ENCODE measurements around the gene CNNM2.

GRCh38 chr10:102878629-102879028 is 39.5 kb upstream of the CNNM2 start:
- no peak for TF ChIP-seq EZH2 (IDR thresholded peaks at IDR 0.05; ENCODE audit: borderline replicate concordance, low read length)
- TF ChIP-seq, protein P1, sequence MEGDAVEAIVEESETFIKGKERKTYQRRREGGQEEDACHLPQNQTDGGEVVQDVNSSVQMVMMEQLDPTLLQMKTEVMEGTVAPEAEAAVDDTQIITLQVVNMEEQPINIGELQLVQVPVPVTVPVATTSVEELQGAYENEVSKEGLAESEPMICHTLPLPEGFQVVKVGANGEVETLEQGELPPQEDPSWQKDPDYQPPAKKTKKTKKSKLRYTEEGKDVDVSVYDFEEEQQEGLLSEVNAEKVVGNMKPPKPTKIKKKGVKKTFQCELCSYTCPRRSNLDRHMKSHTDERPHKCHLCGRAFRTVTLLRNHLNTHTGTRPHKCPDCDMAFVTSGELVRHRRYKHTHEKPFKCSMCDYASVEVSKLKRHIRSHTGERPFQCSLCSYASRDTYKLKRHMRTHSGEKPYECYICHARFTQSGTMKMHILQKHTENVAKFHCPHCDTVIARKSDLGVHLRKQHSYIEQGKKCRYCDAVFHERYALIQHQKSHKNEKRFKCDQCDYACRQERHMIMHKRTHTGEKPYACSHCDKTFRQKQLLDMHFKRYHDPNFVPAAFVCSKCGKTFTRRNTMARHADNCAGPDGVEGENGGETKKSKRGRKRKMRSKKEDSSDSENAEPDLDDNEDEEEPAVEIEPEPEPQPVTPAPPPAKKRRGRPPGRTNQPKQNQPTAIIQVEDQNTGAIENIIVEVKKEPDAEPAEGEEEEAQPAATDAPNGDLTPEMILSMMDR (conservative IDR thresholded peaks at IDR 0.05 in 1 of 2, IDR thresholded peaks at IDR 0.05 in 1 of 2; ENCODE audit: extremely low read depth in 1 of 2, insufficient read depth in 1 of 2, low read depth in 1 of 2, low read length in 2 of 2) = no peak
